ENCODE data around the gene SYCE1. TPM values are rescaled to one million over a fixed set of nuclear protein-coding genes. Genes with fewer than 3 reads are reported as not detected.
"Not testable (repeated sequence)": the region's sequence is repeated elsewhere in the genome, so short reads cannot be mapped to it uniquely, and the experiment has no call there.

The SYCE1 gene
- total and polyA plus RNA-seq, 8 donors, result 0.45 to 1.7 (median 0.50) TPM; not detected in 5

DNA sequence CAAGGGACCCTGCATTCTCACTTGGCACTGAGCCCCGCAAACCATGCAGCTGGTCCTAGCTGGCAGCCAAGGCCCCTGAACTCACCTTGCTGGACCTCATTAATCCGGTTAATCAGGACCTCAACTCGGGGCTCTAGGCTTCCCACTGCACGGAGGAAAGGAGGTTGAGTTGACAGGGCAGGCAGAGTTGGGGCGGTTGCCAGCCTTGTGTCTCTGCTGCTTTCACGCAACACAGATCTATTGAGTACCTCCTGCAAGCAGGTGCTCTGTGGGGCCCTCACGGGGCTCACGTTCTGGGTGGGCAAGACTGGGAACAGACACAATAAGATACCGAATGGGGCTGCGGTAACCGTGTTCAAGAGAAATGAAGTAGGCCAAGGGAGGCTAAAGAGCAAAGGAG lies 6.2 kb downstream of the SYCE1 start:
- Histone ChIP-seq H3K4me1 (no peaks in the 10 kb centered on the region), H3K4me3 (no peak overlapping the region), H3K27me3 (peaks cover 0 to 21% (median 0%) of the 10 kb centered on the region in 3 donors), H3K36me3 (no peaks in the 10 kb centered on the region), H3K27ac (no peak overlapping the region), H3K9me3 (no peaks in the 10 kb centered on the region)
- 81 to 89% (median 83%) methylated on average over 11 of the region's 11 CpGs for WGBS, 5 donors
- TF ChIP-seq EP300 (IDR thresholded peaks at IDR 0.05) (no peak), POLR2A (IDR thresholded peaks at IDR 0.05) (no peak), POLR2AphosphoS5 (IDR thresholded peaks at IDR 0.05) (no peak)
- TF ChIP-seq, protein P1, sequence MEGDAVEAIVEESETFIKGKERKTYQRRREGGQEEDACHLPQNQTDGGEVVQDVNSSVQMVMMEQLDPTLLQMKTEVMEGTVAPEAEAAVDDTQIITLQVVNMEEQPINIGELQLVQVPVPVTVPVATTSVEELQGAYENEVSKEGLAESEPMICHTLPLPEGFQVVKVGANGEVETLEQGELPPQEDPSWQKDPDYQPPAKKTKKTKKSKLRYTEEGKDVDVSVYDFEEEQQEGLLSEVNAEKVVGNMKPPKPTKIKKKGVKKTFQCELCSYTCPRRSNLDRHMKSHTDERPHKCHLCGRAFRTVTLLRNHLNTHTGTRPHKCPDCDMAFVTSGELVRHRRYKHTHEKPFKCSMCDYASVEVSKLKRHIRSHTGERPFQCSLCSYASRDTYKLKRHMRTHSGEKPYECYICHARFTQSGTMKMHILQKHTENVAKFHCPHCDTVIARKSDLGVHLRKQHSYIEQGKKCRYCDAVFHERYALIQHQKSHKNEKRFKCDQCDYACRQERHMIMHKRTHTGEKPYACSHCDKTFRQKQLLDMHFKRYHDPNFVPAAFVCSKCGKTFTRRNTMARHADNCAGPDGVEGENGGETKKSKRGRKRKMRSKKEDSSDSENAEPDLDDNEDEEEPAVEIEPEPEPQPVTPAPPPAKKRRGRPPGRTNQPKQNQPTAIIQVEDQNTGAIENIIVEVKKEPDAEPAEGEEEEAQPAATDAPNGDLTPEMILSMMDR (IDR thresholded peaks at IDR 0.05), result no peak
- DNase-seq, result no peak
- intact Hi-C loops (cut with DNase I; ENCODE audit: low total_unique reads), result no loop called here

DNA sequence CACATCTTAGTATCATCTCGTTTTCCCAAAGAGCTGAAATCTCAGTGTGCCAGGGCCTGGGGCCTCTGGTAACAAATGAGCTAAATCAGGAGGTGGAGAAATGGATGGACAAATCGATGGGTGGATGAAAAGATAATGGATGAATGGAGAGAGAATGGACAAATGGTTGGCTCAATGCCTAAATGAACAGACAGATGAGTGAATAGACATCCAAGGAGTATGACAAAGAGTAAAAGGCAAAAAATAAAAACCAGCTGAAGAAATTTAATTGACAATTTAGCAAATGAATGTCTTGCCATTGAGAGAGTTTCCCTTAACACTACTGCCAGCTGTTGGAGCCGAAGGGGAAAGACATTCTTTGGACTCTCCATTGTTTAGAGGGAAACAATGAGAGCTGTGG lies 8.0 kb downstream of the SYCE1 start:
- DNase-seq, result no peak
- TF ChIP-seq POLR2A (IDR thresholded peaks at IDR 0.05) (no peak), POLR2AphosphoS5 (IDR thresholded peaks at IDR 0.05) (no peak), EP300 (IDR thresholded peaks at IDR 0.05) (no peak)
- TF ChIP-seq, protein P1 (IDR thresholded peaks at IDR 0.05), result no peak
- H3K9me3 ChIP-seq, result no peaks in the 10 kb centered on the region
- 33 to 43% (median 41%) methylated on average over 3 of the region's 3 CpGs for WGBS, 5 donors
- H3K27me3 ChIP-seq, result peaks cover 0 to 21% (median 0%) of the 10 kb centered on the region in 3 donors
- intact Hi-C loops (cut with DNase I; ENCODE audit: low total_unique reads), result no loop called here
- no peak overlapping the region for H3K27ac ChIP-seq
- H3K36me3 ChIP-seq, result no peaks in the 10 kb centered on the region
- H3K4me1 ChIP-seq, result no peaks in the 10 kb centered on the region
- no peak overlapping the region for H3K4me3 ChIP-seq

DNA sequence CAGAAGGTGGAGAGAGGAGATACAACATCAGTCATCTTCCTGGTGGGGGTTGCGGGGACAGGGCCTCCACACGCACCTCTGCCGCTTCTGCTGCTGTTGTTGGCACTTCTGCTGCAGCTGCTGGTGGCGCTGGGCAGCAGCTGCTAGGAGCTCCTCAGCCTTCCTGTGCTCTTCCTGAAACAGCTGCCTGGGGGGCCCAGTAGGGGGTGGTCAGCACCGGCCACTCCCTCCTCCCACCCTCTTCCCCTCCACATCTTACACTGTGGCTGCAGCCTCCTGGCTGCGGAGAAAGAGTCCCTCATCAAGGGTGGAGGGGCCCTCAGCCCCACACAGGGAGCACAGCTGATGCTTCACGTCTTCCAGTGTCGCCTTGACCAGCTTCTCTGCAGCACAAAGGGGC lies 9.9 kb downstream of the SYCE1 start:
- Histone ChIP-seq H3K9me3 (no peaks in the 10 kb centered on the region), H3K27ac (no peak overlapping the region), H3K4me3 (no peak overlapping the region), H3K4me1 (no peaks in the 10 kb centered on the region), H3K27me3 (peaks cover 0 to 25% (median 0%) of the 10 kb centered on the region in 3 donors), H3K36me3 (no peaks in the 10 kb centered on the region)
- intact Hi-C loops (cut with DNase I; ENCODE audit: low total_unique reads), result no loop called here
- TF ChIP-seq EP300 (IDR thresholded peaks at IDR 0.05), result no peak
- 72 to 77% (median 75%) methylated on average over 8 of the region's 8 CpGs for WGBS, 5 donors
- DNase-seq, result no peak

DNA sequence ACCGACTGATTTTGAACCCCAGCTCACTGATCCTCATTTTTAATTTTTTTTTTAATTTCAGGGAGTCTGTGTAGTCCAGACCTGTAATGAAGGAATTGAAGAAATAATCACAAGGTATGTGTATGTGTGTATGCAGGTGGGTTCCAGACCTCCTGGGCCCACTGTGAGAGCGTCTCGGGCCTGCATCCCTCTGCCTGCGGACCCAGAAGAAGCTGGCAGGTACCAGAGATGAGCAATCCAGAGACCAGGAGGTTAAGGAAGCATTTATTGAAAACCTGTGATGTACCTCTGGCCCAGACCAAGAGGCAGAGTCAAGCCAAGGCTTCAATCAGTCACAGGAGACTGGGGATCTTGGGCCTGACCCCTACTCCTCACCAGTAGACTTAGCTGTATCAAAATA lies 10.8 kb downstream of the SYCE1 start:
- Histone ChIP-seq H3K9me3 (peaks cover 0 to 5% (median 0%) of the 10 kb centered on the region in 4 donors), H3K4me1 (no peaks in the 10 kb centered on the region), H3K27ac (no peak overlapping the region), H3K36me3 (no peaks in the 10 kb centered on the region), H3K27me3 (peaks cover 0 to 25% (median 0%) of the 10 kb centered on the region in 3 donors), H3K4me3 (no peak overlapping the region)
- WGBS, 5 donors, result 77 to 88% (median 85%) methylated on average over 4 of the region's 4 CpGs
- no peak for DNase-seq
- TF ChIP-seq POLR2AphosphoS5 (IDR thresholded peaks at IDR 0.05), result no peak
- intact Hi-C loops (cut with DNase I; ENCODE audit: low total_unique reads), result no loop called here

DNA sequence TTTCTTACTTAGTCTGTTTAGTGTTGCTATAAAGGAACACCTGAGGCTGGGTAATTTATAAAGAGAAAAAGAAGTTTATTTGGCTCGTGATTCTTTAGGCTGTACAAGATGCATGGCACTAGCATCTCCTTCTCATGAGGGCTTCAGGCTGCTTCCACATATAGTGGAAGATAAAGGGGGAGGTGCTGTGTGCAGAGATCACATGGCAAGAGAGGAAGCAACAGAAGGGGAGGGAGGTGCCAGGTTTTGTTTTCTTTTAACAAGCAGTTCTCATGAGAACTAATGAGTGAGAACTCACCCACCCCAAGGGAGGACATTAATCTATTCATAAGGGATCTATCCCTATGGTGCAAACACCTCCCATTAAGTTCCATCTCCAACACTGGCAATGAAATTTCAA lies 20.9 kb downstream of the SYCE1 start:
- 56 to 82% (median 70%) methylated on average over 1 of the region's 1 CpG for WGBS, 5 donors

DNA sequence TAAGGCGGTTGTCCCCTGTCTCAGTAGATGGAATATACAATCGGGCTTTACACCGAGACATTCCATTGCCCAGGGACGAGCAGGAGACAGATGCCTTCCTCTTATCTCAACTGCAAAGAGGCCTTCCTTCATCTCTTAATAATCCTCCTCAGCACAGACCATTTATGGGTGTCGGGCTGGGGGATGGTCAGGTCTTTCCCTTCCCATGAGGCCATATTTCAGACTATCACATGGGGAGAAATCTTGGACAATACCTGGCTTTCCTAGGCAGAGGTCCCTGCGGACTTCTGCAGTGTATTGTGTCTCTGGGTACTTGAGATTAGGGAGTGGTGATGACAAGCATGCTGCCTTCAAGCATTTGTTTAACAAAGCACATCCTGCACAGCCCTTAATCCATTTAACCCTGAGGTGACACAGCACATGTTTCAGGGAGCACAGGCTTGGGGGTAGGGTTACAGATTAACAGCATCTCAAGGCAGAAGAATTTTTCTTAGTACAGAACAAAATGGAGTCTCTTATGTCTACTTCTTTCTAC lies 23.9 kb downstream of the SYCE1 start:
- H3K27me3 ChIP-seq; H3K4me3 ChIP-seq; H3K4me1 ChIP-seq; H3K27ac ChIP-seq; DNase-seq; H3K9me3 ChIP-seq; intact Hi-C loops (cut with DNase I; ENCODE audit: low total_unique reads): not testable (repeated sequence)
- H3K36me3 ChIP-seq, result peaks cover 0 to 10% (median 0%) of the 10 kb centered on the region in 4 donors
- 53 to 66% (median 66%) methylated on average over 6 of the region's 6 CpGs for whole genome bisulfite sequencing, 5 donors

More for the DNA sequence above, 20.9 kb downstream of the SYCE1 start:
- Histone ChIP-seq H3K27ac (no peak overlapping the region), H3K36me3 (no peaks in the 10 kb centered on the region), H3K9me3 (peaks cover 6 to 28% (median 19%) of the 10 kb centered on the region in 4 donors), H3K4me1 (no peaks in the 10 kb centered on the region), H3K27me3 (peaks cover 0 to 4% (median 0%) of the 10 kb centered on the region in 3 donors), H3K4me3 (no peak overlapping the region)
- no peak for DNase-seq
- no peak for TF ChIP-seq POLR2A (IDR thresholded peaks at IDR 0.05)
- TF ChIP-seq, protein P1 (IDR thresholded peaks at IDR 0.05), result no peak
- intact Hi-C loops (cut with DNase I; ENCODE audit: low total_unique reads), result no loop called here

Data from stomach (tissue), 9 donors.